GM18909 (cell line): ENCODE data around the gene KRTAP10-5.
"Not testable (repeated sequence)": the region's sequence is repeated elsewhere in the genome, so short reads cannot be mapped to it uniquely, and the experiment has no call there.

ENCODE experiments used
- ATAC-seq: cut with Tn5 transposase; IDR thresholded peaks from one replicate; pipeline ENCODE4 v1.9.1; 2021; ENCODE audit warnings: mild to moderate bottlenecking; ENCODE audit not compliant: unreplicated experiment, poor library complexity

KRTAP10-5 gene

GRCh38 chr21:44612029-44612486 lies 31.7 kb upstream of the KRTAP10-5 start, which contains the start of gene KRTAP10-8:
TSS of gene KRTAP10-8 (plus strand) at chr21:44612079. CDS start at chr21:44612101, 22 bp downstream.
- ATAC-seq = no peak

GRCh38 chr21:44611551-44611950 lies 31.1 kb upstream of the KRTAP10-5 start:
- ATAC-seq = no peak

DNA sequence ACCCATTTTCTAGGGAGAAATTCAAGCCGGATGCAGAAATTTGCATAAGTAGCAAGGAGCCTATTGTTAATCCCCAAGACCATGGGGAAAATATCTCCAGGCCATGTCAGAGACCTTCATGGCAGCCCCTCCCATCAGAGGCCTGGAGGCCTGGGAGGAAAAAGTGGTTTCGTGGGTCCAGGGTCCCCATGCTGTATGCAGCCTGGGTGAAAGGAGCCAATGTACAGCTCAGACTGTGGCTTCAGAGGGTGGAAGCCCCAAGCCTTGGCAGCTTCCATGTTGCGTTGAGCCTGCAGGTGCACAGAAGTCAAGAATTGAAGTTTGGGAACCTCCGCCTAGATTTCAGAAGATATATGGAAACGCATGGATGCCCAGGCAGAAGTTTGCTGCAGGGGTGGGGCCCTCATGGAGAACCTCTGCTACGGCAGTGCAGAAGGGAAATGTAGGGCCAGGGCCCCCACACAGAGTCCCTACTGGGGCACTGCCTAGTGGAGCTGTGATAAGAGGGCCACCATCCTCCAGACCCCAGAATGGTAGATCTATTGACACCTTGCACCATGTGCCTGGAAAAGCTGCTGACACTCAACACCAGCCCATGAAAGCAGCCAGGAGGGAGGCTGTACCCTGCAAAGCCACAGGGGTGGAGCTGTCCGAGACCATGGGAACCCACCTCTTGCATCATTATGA lies 29.9 kb upstream of the KRTAP10-5 start:
- ATAC-seq = not testable (repeated sequence)

DNA sequence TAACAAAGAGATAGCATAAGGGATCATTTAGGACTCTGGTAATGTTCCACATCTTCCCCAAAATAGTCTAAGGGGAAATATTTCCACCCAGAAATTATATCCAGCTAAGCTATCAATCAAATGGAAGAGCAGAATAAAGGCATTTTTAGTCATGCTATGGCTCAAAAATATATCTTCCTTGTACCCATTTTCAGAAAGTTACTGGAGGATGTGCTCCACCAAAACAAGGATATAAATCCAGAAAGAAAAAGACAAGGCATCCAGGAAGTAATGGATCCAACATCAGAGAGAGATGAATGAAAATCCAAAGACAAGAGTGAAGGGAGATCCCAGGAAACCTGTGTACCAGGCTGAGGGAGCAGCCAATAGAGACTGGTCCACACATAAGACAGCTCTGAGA lies 28.8 kb upstream of the KRTAP10-5 start:
- no peak for ATAC-seq

GRCh38 chr21:44606495-44606894 lies 26.1 kb upstream of the KRTAP10-5 start:
- ATAC-seq = no peak

DNA sequence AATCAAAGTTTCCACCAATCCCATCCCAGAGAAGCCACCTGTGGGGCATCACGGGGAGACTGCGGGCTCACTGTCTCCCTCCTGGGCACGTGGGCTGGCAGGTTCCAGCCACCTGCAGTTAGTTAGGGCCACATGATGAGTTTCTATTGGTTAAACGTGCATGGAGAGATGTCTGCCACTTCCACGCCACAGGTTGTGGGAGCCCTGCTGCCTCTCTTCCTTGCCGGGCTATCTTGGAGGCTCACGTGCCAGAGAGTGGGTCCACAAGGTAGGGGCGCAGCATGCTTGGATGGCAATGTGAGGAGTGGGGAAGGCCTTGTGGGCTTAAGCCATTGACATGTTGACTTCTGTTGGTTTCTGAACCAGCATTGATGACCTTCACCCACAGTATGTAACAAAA lies 23.5 kb upstream of the KRTAP10-5 start:
- ATAC-seq = no peak

DNA sequence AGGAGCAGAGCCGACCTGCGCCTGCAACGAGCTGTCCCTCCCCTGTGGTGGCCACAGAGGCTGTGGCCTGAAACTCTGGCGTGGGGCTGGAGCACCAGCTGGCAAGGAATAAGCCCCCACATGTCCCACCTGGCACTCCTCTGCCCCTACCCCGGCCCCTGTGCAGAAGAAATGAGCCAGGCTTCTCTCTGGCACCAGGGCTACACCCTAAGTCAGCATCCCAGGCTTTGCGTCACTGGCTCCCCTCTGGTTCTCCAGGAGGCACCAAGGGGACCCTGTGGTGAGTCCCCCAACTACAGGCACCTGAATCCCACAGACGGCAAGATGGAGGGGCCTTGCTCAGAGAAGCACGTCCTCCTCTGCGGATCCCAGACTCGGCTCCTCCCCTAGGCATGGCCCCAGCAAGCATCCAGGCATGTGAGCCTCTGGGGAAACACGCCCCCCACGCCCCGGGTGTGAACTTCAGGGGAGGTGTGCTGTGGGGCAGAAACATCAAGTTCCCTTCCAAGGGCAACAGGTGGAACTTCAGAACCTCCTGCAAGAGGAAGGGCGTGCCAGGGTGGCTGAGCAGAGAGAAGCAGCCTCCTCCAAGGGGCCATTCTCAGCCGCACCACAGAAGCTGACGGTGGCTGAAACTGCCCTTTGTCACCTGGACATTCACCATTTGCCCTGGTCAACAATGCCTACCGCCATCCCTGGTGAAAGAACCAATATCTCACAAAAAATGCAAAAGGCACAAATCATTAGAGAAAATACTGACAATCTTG lies 22.9 kb upstream of the KRTAP10-5 start:
- no peak for ATAC-seq

DNA sequence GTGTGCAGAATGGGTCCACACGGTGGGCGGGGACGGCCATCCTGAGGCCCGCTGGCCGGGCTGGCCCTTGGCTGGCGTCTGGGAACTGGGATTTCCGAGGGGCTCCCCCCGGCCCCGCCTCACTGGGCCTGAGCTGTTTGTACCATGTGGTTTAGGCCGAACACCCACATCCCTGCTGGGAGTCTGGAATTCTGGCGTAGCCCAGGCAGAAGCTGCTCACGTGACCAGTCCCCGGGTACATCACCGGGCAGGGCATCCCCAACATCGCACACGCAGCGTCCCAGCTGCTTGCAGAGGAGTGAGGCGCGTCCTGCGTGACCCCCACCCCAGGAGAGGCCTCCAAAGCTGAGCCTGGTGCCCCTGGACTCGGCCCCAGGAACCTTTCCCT lies 22.1 kb upstream of the KRTAP10-5 start:
- ATAC-seq = no peak

DNA sequence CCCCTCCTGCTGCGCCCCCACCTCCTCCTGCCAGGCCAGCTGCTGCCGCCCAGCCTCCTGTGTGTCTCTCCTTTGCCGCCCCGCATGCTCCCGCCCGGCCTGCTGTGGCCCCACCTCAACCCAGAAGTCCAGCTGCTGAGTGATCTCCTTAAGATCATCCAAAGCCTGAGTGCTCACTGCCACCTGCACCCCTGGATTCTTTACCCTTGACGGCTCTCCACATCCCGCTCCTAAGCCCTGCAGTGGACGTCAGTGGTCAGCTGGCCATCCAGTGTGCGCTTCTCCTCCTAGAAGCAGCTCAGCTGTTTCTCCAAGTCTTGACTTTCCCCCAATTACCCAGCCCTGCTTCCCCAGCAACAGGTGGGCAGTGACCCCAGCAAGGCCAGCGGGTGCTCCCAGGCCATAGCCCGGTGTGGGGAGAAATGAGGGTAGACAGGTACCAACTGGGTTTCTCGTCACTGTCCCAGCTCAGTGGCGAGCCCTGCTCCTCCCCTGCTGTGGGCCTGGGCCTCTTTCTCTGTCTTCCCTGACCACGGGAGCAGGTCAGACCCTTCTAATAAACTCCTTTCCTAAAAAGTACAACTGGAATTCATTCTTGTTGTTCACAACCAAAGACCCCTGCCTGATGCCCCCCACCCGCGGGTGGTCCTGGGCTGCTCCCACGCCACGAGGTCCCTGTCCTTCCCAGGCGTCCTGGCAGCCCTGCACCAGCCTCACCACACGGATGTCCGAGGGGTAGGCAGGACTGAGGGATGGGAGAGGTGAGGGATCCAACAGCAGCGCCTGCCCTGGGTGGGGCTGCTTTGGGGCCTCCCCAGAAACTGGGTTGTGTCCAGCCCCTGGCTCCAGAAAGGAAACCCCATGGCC lies 21.4 kb upstream of the KRTAP10-5 start:
- no peak for ATAC-seq

DNA sequence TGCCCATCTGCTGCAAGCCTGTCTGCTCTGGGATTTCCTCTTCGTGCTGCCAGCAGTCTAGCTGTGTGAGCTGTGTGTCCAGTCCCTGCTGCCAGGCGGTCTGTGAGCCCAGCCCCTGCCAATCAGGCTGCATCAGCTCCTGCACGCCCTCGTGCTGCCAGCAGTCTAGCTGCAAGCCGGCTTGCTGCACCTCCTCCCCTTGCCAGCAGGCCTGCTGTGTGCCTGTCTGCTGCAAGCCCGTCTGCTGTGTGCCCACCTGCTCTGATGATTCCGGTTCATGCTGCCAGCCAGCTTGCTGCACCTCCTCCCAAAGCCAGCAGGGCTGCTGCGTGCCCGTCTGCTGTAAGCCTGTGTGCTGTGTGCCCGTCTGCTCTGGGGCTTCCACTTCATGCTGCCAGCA lies 20.7 kb upstream of the KRTAP10-5 start:
- ATAC-seq = not testable (repeated sequence)

- ATAC-seq = not testable (repeated sequence)
Measured at GRCh38 chr21:44600118-44600978, 19.9 kb upstream of the KRTAP10-5 start, which contains the start of gene KRTAP10-7. TSS of gene KRTAP10-7 (plus strand) at chr21:44600597. CDS start at chr21:44600622, 25 bp downstream.

GRCh38 chr21:44599264-44600029 lies 19.0 kb upstream of the KRTAP10-5 start:
- ATAC-seq = no peak

GRCh38 chr21:44598061-44598460 lies 17.7 kb upstream of the KRTAP10-5 start:
- ATAC-seq = no peak

DNA sequence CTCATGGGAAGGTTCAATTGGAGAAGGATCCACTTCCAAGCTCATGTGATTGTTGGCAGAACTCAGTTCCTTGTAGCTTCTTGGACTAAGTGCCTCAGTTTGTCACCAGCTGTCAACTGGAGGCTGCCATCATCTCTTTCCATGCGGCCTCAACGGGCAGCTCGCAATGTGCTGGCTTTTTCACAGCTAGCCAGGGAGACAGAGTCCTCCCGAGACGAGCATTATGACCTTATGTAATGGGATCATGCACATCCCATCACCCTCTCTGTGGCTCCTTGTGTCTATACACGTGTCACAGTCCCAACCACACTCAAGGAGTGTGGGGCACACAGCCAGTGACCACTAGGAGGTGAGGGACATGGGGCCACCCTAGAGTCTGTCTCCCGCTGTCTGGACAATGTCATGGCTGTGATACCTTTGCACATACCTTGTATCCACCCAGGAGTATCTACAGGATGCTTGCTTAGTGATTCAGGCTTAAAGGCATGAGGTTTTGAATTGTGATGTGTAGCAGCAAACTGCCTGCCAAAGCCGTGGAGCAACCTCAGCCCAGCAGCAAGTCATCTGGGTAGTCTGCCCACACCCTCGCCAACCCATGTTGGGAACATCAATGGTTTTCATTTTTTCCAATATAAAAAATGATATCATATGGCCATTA lies 15.8 kb upstream of the KRTAP10-5 start:
- ATAC-seq = no peak

- ATAC-seq = no peak
Measured at GRCh38 chr21:44595524-44595923, 15.1 kb upstream of the KRTAP10-5 start.

DNA sequence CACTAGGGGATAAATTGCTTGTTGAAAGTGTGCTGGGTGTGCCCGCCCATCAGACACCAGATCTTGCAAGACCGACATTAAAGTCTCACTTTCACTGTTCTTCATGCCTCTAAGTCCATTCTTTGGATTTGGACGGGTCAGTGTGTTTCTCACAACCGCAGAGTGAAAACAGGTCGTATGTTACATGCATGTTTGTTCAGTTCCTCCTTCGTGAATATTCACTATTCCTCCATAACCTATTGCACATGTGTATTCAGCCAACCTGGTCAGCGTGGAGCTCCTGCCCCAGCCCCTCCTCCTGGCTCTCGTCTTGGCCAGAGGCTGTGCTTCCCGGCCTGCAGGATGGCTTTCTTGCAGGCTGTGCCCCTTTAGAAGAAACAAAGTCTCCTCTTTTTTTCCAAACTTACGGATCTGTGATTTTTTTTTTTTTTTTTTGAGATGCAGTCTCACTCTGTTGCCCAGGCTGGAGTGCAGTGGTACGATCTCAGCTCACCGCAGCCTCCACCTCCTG lies 14.1 kb upstream of the KRTAP10-5 start:
- no peak for ATAC-seq

DNA sequence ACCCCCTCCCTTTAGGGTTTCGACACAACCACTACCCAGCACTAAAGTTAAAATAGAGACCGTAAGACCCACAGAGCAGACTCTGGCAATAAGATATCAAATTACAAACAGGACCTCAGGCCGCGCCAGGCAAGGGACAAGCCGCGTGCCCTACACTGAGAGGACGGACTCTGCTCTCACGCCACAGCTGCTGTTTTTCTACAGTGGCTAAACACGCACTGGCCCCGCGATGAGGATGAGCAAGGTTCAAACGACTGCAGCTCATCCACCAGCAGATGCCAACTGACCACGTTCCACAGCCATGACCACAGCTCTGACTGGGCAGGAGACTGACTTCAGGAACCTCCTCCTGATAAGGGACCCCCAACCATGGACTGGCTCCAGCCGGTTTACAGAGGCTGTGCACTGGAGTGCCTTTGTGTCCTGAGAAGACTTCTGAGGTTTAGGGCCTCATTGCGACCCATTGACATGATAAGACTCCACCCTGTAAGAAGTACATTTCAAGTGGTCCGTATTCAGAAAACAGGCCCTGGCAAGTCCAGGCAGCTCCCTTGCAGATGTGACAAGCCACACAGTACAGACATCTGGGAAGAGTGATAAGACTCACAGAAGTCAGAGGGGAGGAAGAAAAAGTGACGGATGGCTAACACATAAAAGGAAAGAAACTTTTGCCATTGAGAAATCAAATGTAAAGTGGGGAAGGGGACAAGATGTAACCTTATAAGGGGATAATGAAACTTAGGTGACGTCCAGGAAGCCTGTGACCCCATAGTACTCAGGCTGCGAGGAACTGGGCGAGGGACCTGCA lies 13.4 kb upstream of the KRTAP10-5 start:
- ATAC-seq = no peak
